Measurements from ENCODE around the gene C11orf97. TPM values are rescaled to one million over a fixed set of nuclear protein-coding genes. Genes with fewer than 3 reads are reported as not detected.
A peak's percentile ranks its signal among the peaks of the same experiment; 100 is the strongest.

C11orf97 gene
- total RNA-seq, 1 experiment from 2014 or later: not detected

- Histone ChIP-seq H3K79me1 (ENCODE audit: insufficient read depth, low read depth, low read length, poor library complexity, severe bottlenecking) (no peaks in the 10 kb centered on the region), H3K27me3 (ENCODE audit: insufficient read depth, low read length) (no peaks in the 10 kb centered on the region), H2BK12ac (ENCODE audit: insufficient read length, low read depth, low read length) (no peak overlapping the region), H4K20me1 (ENCODE audit: control insufficient read depth, insufficient read depth, insufficient read length) (no peaks in the 10 kb centered on the region), H2BK20ac (ENCODE audit: low read depth, low read length, poor library complexity, severe bottlenecking) (no peak overlapping the region), H3K4me2 (ENCODE audit: insufficient read depth, insufficient read length, low read length) (peak overlapping the region; percentile 19), H2AFZ (ENCODE audit: low read length) (no peak overlapping the region), H2BK15ac (ENCODE audit: low read depth, low read length) (no peak overlapping the region), H3K23me2 (ENCODE audit: insufficient read length, low read depth, low read length, poor library complexity, severe bottlenecking) (no peaks in the 10 kb centered on the region), H3K4ac (ENCODE audit: low read depth, low read length) (no peak overlapping the region), H3T11ph (ENCODE audit: low read length) (no peak overlapping the region), H3K9ac (ENCODE audit: extremely low read depth, insufficient read length, low read length) (no peak overlapping the region), H4K8ac (replicated peaks; ENCODE audit: insufficient read length, low read depth, low read length) (no peak overlapping the region), H2AK5ac (ENCODE audit: insufficient read length, low read length) (no peak overlapping the region), H3K79me2 (ENCODE audit: insufficient read depth, low read length) (no peaks in the 10 kb centered on the region), H4K5ac (ENCODE audit: insufficient read length, low read depth, low read length) (no peak overlapping the region), H4K91ac (ENCODE audit: insufficient read length, low read depth, low read length) (no peak overlapping the region), H3K9me3 (ENCODE audit: control insufficient read depth, low read depth, low read length) (no peaks in the 10 kb centered on the region), H3K14ac (ENCODE audit: insufficient read depth, low read length) (no peak overlapping the region), H3K27ac (ENCODE audit: insufficient read length, low read depth, low read length) (peak overlapping the region; percentile 35), H3K56ac (ENCODE audit: insufficient read length, low read depth, low read length) (no peak overlapping the region), H3K4me1 (ENCODE audit: insufficient read depth, low read length) (peaks cover 11% of the 10 kb centered on the region; the same call in 1 of the 2 replicates), H2BK5ac (ENCODE audit: insufficient read length, low read length) (no peak overlapping the region), H3K23ac (ENCODE audit: insufficient read length, low read depth, low read length) (no peak overlapping the region), H2BK120ac (ENCODE audit: low read depth, low read length, poor library complexity, severe bottlenecking) (no peak overlapping the region), H3K18ac (ENCODE audit: insufficient read length, low read depth, low read length) (no peak overlapping the region)
- Mint-ChIP-seq H3K36me3 (ENCODE audit: insufficient read depth in 1 of 3, low read depth in 3 of 3) (peaks cover 1 to 41% (median 36%) of the 10 kb centered on the region in 3 experiments; a peak in 6 of 7 replicates), H3K9me3 (no peaks in the 10 kb centered on the region), H3K27ac (peak overlapping the region; percentile 2 to 87 (median 51); a peak in 6 of 7 replicates), H3K4me1 (peaks cover 19 to 20% of the 10 kb centered on the region in 2 experiments), H3K4me3 (no peak overlapping the region), H3K27me3 (ENCODE audit: low read depth) (no peaks in the 10 kb centered on the region)
- no peak for DNase-seq
- WGBS (ENCODE audit: extremely low coverage, insufficient read length, low lambda C conversion rate): no CpG with 5 or more reads among the region's 3 CpGs
- no peak for TF ChIP-seq CTCF (conservative IDR thresholded peaks at IDR 0.05)
Measured at GRCh38 chr11:94472916-94473799, 39.1 kb upstream of the C11orf97 start.

Measured in H9 (cell line).